ENCODE results near the gene LY86.

LY86 gene

GRCh38 chr6:6655805-6656251 lies 67.3 kb downstream of the LY86 start:
- no peak overlapping the region for H3K27ac ChIP-seq
- DNase-seq (ENCODE audit: low spot score): no peak
- POLR2A ChIA-PET (ENCODE audit: low non-redundant PET): no interaction called here

GRCh38 chr6:6656287-6656686 lies 67.8 kb downstream of the LY86 start:
- ChIA-PET CTCF (no interaction called here), POLR2A (ENCODE audit: low non-redundant PET) (no interaction called here)
- TF ChIP-seq CTCF (conservative IDR thresholded peaks at IDR 0.05; ENCODE audit: low read depth): no peak
- no peak overlapping the region for H3K27ac ChIP-seq
- DNase-seq (ENCODE audit: low spot score): no peak

More at GRCh38 chr6:6655805-6656251, 67.3 kb downstream of the LY86 start:
- CTCF ChIA-PET: no interaction called here
- TF ChIP-seq CTCF (conservative IDR thresholded peaks at IDR 0.05; ENCODE audit: low read depth): no peak

GRCh38 chr6:6657085-6657819 lies 68.7 kb downstream of the LY86 start:
- CTCF ChIA-PET: no interaction called here
- no peak overlapping the region for H3K27ac ChIP-seq
- DNase-seq (ENCODE audit: low spot score): no peak
- POLR2A ChIA-PET (ENCODE audit: low non-redundant PET): no interaction called here
- TF ChIP-seq CTCF (conservative IDR thresholded peaks at IDR 0.05; ENCODE audit: low read depth): no peak

GRCh38 chr6:6657820-6658217 lies 69.3 kb downstream of the LY86 start:
- no peak for DNase-seq (ENCODE audit: low spot score)
- POLR2A ChIA-PET (ENCODE audit: low non-redundant PET): no interaction called here
- H3K27ac ChIP-seq: no peak overlapping the region
- CTCF ChIA-PET: no interaction called here
- TF ChIP-seq CTCF (conservative IDR thresholded peaks at IDR 0.05; ENCODE audit: low read depth): no peak

GRCh38 chr6:6659600-6660327 lies 71.2 kb downstream of the LY86 start:
- ChIA-PET POLR2A (ENCODE audit: low non-redundant PET) (interaction anchor here (0.5 kb wide), 1 partner anchor 108 kb away, joined by 3 read pairs; no protein-coding TSS in a partner anchor), CTCF (interaction anchor here (0.6 kb wide), 1 partner anchor 14 kb away, joined by 4 read pairs; no protein-coding TSS in a partner anchor)
- H3K27ac ChIP-seq: no peak overlapping the region
- no peak for TF ChIP-seq CTCF (conservative IDR thresholded peaks at IDR 0.05; ENCODE audit: low read depth)
- DNase-seq (ENCODE audit: low spot score): no peak

GRCh38 chr6:6660339-6661045 lies 72.0 kb downstream of the LY86 start:
- no peak overlapping the region for H3K27ac ChIP-seq
- CTCF ChIA-PET: interaction anchor here (0.6 kb wide), 1 partner anchor 1170 kb away, joined by 3 read pairs; no protein-coding TSS in a partner anchor
- POLR2A ChIA-PET (ENCODE audit: low non-redundant PET): no interaction called here

More at GRCh38 chr6:6660339-6661045, 72.0 kb downstream of the LY86 start:
- TF ChIP-seq CTCF (conservative IDR thresholded peaks at IDR 0.05; ENCODE audit: low read depth): no peak
- DNase-seq (ENCODE audit: low spot score): no peak

Measured in RWPE1 (cell line).